ENCODE measurements around the gene CAND2.

Gene CAND2

DNA sequence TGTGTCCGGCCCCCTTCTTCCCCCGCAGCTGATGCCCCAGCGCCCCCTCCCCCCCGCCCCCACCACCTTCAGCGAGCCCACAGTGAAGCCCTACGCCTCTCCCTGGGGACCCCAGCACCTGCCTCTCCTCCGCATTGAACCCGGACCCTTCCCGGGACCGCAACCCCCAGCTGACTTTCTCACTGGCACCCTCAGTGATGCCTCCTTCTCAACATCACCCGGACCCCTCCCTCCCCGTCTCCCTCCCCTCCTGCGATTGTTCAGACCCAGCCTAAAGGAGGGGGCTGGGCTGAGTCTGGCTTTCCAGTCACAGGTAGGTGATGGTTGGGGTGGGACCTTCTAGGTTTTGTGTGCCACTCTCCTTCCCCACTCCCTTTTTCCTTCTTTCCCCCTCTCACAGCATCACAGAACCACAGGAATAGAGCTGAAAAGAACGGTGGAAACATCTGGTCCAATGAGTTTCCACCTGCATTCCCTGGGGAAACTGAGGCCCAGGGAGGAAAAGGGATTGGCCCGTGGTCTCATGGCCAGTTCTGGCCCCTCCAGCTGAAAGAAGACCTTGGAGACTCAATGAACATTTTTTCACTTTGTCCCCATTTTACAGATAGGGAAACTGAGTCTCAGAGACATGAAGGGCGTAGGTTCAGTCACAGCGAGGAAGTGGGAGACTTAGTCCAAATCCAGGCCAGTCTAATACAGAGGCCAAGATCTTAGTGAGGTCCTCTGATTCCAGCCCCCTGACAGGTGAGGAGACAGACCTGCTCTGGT lies 828 bp downstream of the CAND2 start:
- POLR2A ChIA-PET = interaction anchor here (0.9 to 2.3 kb wide), 5 partner anchors 9 to 44 kb away, joined by 3 to 12 read pairs (median 3); partner anchors contain the start of gene RPL32
- TF ChIP-seq BHLHE40 (IDR thresholded peaks at IDR 0.05; ENCODE audit: borderline replicate concordance) (no peak), FOXM1 (IDR thresholded peaks at IDR 0.05; ENCODE audit: borderline replicate concordance) (no peak), LEF1 (IDR thresholded peaks at IDR 0.05; ENCODE audit: borderline replicate concordance) (no peak), SUZ12 (IDR thresholded peaks at IDR 0.05) (no peak), ZNF384 (IDR thresholded peaks at IDR 0.05) (no peak)

GRCh38 chr3:12797892-12798558 lies 1.5 kb downstream of the CAND2 start:
- ChIA-PET POLR2A (interaction anchor here (1.0 to 2.3 kb wide), 2 partner anchors 9 to 11 kb away, joined by 3 to 12 read pairs; no protein-coding TSS in a partner anchor), CTCF (interaction anchor here (0.6 kb wide), 1 partner anchor 91 kb away, joined by 3 read pairs; no protein-coding TSS in a partner anchor)
- DNase-seq (ENCODE audit: extremely low spot score) = no peak
- TF ChIP-seq FOXM1 (IDR thresholded peaks at IDR 0.05; ENCODE audit: borderline replicate concordance) (no peak), HDGF (IDR thresholded peaks at IDR 0.05; ENCODE audit: borderline replicate concordance) (no peak), ZNF384 (IDR thresholded peaks at IDR 0.05) (no peak)

More for the DNA sequence above, 828 bp downstream of the CAND2 start:
- DNase-seq (ENCODE audit: extremely low spot score) = no peak
- CTCF ChIA-PET = interaction anchor here (0.6 to 1.8 kb wide), 4 partner anchors 10 to 92 kb away, joined by 3 to 8 read pairs (median 4); no protein-coding TSS in a partner anchor

GRCh38 chr3:12798559-12799179 lies 2.2 kb downstream of the CAND2 start:
- TF ChIP-seq FOXK2 (IDR thresholded peaks at IDR 0.05) (no peak), CTBP1 (IDR thresholded peaks at IDR 0.05; ENCODE audit: borderline replicate concordance) (no peak), ELF4 (IDR thresholded peaks at IDR 0.05) (no peak), FOXM1 (IDR thresholded peaks at IDR 0.05; ENCODE audit: borderline replicate concordance) (no peak)
- POLR2A ChIA-PET = interaction anchor here (1.0 kb wide), 1 partner anchor 10 kb away, joined by 3 read pairs; no protein-coding TSS in a partner anchor
- DNase-seq (ENCODE audit: extremely low spot score) = no peak
- CTCF ChIA-PET = no interaction called here

GRCh38 chr3:12799525-12800440 lies 3.3 kb downstream of the CAND2 start:
- ChIA-PET CTCF (no interaction called here), POLR2A (no interaction called here)
- DNase-seq (ENCODE audit: extremely low spot score) = no peak
- no peak for TF ChIP-seq HDGF (IDR thresholded peaks at IDR 0.05; ENCODE audit: borderline replicate concordance)
- no peak for TF ChIP-seq ARNT (IDR thresholded peaks at IDR 0.05)
- no peak for TF ChIP-seq L3MBTL2 (conservative IDR thresholded peaks at IDR 0.05)
- TF ChIP-seq LEF1 (IDR thresholded peaks at IDR 0.05; ENCODE audit: borderline replicate concordance) = no peak
- TF ChIP-seq, protein P1, sequence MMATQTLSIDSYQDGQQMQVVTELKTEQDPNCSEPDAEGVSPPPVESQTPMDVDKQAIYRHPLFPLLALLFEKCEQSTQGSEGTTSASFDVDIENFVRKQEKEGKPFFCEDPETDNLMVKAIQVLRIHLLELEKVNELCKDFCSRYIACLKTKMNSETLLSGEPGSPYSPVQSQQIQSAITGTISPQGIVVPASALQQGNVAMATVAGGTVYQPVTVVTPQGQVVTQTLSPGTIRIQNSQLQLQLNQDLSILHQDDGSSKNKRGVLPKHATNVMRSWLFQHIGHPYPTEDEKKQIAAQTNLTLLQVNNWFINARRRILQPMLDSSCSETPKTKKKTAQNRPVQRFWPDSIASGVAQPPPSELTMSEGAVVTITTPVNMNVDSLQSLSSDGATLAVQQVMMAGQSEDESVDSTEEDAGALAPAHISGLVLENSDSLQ (IDR thresholded peaks at IDR 0.05) = no peak
- TF ChIP-seq FOXM1 (IDR thresholded peaks at IDR 0.05; ENCODE audit: borderline replicate concordance) = no peak
- TF ChIP-seq TARDBP (IDR thresholded peaks at IDR 0.05) = no peak
- TF ChIP-seq ELF4 (IDR thresholded peaks at IDR 0.05) = no peak
- no peak for TF ChIP-seq SUZ12 (IDR thresholded peaks at IDR 0.05)
- no peak for TF ChIP-seq ZNF384 (IDR thresholded peaks at IDR 0.05)
- no peak for TF ChIP-seq NFRKB (IDR thresholded peaks at IDR 0.05)

DNA sequence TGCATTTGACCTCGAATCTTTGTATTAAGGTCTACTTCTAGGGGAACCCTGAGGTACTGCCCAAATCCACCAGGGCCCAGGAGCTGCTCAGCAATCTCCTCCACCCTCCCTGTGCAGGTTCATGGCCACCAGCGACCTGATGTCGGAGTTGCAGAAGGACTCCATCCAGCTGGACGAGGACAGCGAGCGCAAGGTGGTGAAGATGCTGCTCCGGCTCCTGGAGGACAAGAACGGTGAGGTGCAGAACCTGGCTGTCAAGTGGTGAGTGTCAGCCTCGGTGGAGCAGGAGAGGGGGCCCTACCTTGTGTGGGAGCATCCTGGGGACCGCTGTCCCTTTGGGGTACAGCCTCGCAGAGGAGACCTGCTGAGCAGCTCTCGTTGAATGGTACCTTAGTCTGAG lies 6.9 kb downstream of the CAND2 start:
- no peak for DNase-seq (ENCODE audit: extremely low spot score)
- ChIA-PET CTCF (interaction anchor here (0.6 kb wide), 1 partner anchor 35 kb away, joined by 6 read pairs; no protein-coding TSS in a partner anchor), POLR2A (no interaction called here)
- TF ChIP-seq FOXM1 (IDR thresholded peaks at IDR 0.05; ENCODE audit: borderline replicate concordance) (no peak), ELF4 (IDR thresholded peaks at IDR 0.05) (no peak), CTBP1 (IDR thresholded peaks at IDR 0.05; ENCODE audit: borderline replicate concordance) (no peak), FOXA1 (IDR thresholded peaks at IDR 0.05) (no peak), NFRKB (IDR thresholded peaks at IDR 0.05) (no peak), TARDBP (IDR thresholded peaks at IDR 0.05) (no peak), BHLHE40 (IDR thresholded peaks at IDR 0.05; ENCODE audit: borderline replicate concordance) (no peak), SUZ12 (IDR thresholded peaks at IDR 0.05) (no peak), LEF1 (IDR thresholded peaks at IDR 0.05; ENCODE audit: borderline replicate concordance) (no peak), HDGF (IDR thresholded peaks at IDR 0.05; ENCODE audit: borderline replicate concordance) (no peak), L3MBTL2 (conservative IDR thresholded peaks at IDR 0.05) (no peak), ZNF384 (IDR thresholded peaks at IDR 0.05) (no peak), SP1 (IDR thresholded peaks at IDR 0.05) (no peak), ARNT (IDR thresholded peaks at IDR 0.05) (no peak), FOXK2 (IDR thresholded peaks at IDR 0.05) (no peak)
- TF ChIP-seq, protein P1 (IDR thresholded peaks at IDR 0.05) = no peak

Data from HEK293T (cell line).